ENCODE results near the gene TTLL10. TPM values are rescaled to one million over a fixed set of nuclear protein-coding genes. Genes with fewer than 3 reads are reported as not detected.
A peak's percentile ranks its signal among the peaks of the same experiment; 100 is the strongest.

The TTLL10 gene
- total RNA-seq, 4 donors from 2014 or later, result 0.19 to 0.44 TPM; not detected in 2

DNA sequence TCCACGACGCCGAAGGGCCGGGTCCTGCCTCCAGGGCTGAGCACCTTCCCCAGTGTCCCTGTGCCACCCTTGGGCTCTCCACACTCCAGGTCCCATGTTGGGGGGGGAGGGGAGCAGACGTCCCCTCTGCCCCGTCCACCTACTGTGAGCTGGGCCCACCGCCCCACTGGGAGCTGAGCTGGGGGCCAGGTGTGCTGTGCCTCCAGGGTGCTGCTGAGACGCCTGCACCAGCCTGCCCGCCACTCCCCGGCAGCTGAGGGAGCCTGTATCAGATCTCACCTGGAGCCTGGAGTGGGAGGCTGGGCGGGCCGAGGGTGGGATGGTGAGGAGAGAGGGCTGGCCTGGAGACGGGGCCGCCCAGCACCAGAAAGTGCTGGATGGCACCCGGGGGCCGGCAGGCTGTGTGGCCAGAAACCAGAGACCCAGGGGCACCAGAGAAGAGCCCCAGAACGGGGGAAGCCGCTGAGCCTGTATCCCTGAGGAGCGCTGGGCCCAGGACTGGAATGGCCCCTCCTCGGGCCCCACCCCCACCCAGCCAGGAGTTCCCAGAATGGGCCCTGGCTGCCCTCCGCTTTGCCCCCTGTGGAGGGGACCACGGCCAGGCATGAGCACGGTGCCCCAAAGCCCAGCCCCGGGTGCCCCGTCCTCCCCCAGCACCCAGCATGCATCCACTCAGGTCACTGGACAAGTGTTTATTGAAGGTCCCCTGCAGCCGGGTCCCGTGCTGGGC, 29.3 kb downstream of the TTLL10 start:
- 35 to 48% methylated on average over 4 to 8 of the region's 27 CpGs for WGBS, 2 donors
- intact Hi-C loops (cut with DNase I), result no loop called here
- TF ChIP-seq, protein P1, sequence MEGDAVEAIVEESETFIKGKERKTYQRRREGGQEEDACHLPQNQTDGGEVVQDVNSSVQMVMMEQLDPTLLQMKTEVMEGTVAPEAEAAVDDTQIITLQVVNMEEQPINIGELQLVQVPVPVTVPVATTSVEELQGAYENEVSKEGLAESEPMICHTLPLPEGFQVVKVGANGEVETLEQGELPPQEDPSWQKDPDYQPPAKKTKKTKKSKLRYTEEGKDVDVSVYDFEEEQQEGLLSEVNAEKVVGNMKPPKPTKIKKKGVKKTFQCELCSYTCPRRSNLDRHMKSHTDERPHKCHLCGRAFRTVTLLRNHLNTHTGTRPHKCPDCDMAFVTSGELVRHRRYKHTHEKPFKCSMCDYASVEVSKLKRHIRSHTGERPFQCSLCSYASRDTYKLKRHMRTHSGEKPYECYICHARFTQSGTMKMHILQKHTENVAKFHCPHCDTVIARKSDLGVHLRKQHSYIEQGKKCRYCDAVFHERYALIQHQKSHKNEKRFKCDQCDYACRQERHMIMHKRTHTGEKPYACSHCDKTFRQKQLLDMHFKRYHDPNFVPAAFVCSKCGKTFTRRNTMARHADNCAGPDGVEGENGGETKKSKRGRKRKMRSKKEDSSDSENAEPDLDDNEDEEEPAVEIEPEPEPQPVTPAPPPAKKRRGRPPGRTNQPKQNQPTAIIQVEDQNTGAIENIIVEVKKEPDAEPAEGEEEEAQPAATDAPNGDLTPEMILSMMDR (IDR thresholded peaks at IDR 0.05), result no peak
- peak in 1 of 4 donors; percentile 11 for TF ChIP-seq POLR2A (IDR thresholded peaks at IDR 0.05)
- H3K36me3 ChIP-seq, result no peaks in the 10 kb centered on the region
- DNase-seq, result no peak
- no peaks in the 10 kb centered on the region for H3K9me3 ChIP-seq
- peaks cover 0 to 73% (median 2%) of the 10 kb centered on the region in 4 donors for H3K27me3 ChIP-seq
- peak overlapping the region in 1 of 4 donors; percentile 31 for H3K4me3 ChIP-seq
- peaks cover 28 to 59% (median 30%) of the 10 kb centered on the region in 3 donors for H3K4me1 ChIP-seq
- H3K27ac ChIP-seq, result no peak overlapping the region

GRCh38 chr1:1203561-1204424, 30.1 kb downstream of the TTLL10 start:
- Histone ChIP-seq H3K4me3 (no peak overlapping the region), H3K27me3 (peaks cover 0 to 81% (median 2%) of the 10 kb centered on the region in 4 donors), H3K4me1 (peaks cover 34 to 67% (median 38%) of the 10 kb centered on the region in 3 donors), H3K9me3 (no peaks in the 10 kb centered on the region), H3K27ac (no peak overlapping the region), H3K36me3 (no peaks in the 10 kb centered on the region)
- DNase-seq, result no peak
- no CpG with 5 or more reads among the region's 49 CpGs for WGBS, 2 donors
- no peak for TF ChIP-seq POLR2A (IDR thresholded peaks at IDR 0.05)
- TF ChIP-seq, protein P1 (IDR thresholded peaks at IDR 0.05), result no peak
- intact Hi-C loops (cut with DNase I), result no loop called here

GRCh38 chr1:1204425-1204920, 30.8 kb downstream of the TTLL10 start:
- Histone ChIP-seq H3K4me3 (no peak overlapping the region), H3K27me3 (peaks cover 0 to 84% (median 2%) of the 10 kb centered on the region in 4 donors), H3K36me3 (no peaks in the 10 kb centered on the region), H3K4me1 (peaks cover 34 to 71% (median 38%) of the 10 kb centered on the region in 3 donors), H3K27ac (no peak overlapping the region), H3K9me3 (no peaks in the 10 kb centered on the region)
- intact Hi-C loops (cut with DNase I), result no loop called here
- TF ChIP-seq, protein P1 (IDR thresholded peaks at IDR 0.05), result no peak
- TF ChIP-seq POLR2A (IDR thresholded peaks at IDR 0.05), result no peak
- no peak for DNase-seq
- WGBS, 2 donors, result 80% methylated on average over 1 of the region's 8 CpGs; no CpG with 5 or more reads in 1 of the 2 donors

DNA sequence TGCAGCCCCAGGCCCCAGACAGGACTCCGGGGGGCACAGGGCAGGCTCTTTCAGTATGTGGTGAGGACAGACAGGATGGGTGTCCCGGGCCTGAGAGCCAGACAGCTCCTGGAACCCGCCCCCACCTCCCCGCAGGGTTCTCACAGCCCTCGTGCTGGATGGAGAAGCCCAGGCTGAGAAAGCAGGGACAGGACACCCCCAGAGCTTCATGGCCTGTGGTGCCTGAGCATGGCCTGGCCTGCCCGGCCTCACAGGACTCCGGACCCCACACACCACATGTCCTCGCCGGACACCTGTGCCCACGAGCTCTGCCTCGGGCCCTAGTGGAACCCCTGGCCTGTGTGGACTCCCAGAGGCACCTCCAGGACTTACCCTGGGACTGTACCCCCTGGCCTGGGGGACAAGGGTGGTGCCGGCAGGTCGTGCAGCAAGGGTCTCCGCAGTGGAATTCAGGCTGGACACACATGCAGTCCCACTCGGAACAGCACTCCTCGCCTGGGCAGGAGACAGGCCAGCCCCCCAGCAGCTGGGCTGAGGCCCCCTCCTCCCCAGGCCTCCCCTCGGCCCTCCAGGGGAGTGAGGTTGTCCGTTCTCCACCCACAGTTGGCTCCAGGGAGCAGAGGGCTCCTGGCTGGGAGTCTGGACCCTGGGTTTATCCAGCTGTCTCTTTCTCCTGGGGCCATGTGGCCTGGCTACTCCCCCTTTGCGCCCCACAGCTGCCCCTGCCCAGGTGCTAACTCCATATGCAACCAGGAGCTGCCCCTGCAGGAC, 31.5 kb downstream of the TTLL10 start:
- intact Hi-C loops (cut with DNase I), result no loop called here
- H3K27me3 ChIP-seq, result peaks cover 0 to 88% (median 2%) of the 10 kb centered on the region in 4 donors
- peak overlapping the region in 2 of 4 donors; percentile 39 to 61 for H3K4me3 ChIP-seq
- TF ChIP-seq, protein P1 (IDR thresholded peaks at IDR 0.05), result no peak
- TF ChIP-seq POLR2A (IDR thresholded peaks at IDR 0.05), result no peak
- peaks cover 34 to 71% (median 38%) of the 10 kb centered on the region in 3 donors for H3K4me1 ChIP-seq
- no peaks in the 10 kb centered on the region for H3K36me3 ChIP-seq
- 87% methylated on average over 6 of the region's 19 CpGs; no CpG with 5 or more reads in 1 of the 2 donors for WGBS, 2 donors
- DNase-seq, result no peak
- H3K9me3 ChIP-seq, result no peaks in the 10 kb centered on the region
- H3K27ac ChIP-seq, result peak overlapping the region in 1 of 4 donors; percentile 1

Data from esophagus squamous epithelium (tissue), 5 donors.